GM18951 (cell line): ENCODE measurements around the gene RNF128.
"Not testable (repeated sequence)": the region's sequence is repeated elsewhere in the genome, so short reads cannot be mapped to it uniquely, and the experiment has no call there.

ENCODE experiments used
- POLR2A ChIP-seq: IDR thresholded peaks from 4 replicates; pipeline ENCODE4 v1.6.1; 2011; ENCODE audit warnings: mild to moderate bottlenecking; ENCODE audit not compliant: insufficient read length, insufficient read depth; ENCODE audit errors: extremely low read depth
- in situ Hi-C: fragments of 300-500 bp; cut with MboI; formaldehyde crosslinking; loops from one replicate; pipeline ENCODE4 v1.12.0; 2022; ENCODE audit warnings: low sequenced_read_pairs, mixed read lengths, inconsistent platforms; ENCODE audit not compliant: unreplicated experiment

The RNF128 gene

GRCh38 chrX:106783716-106784115 lies 57.2 kb downstream of the RNF128 start:
- in situ Hi-C loops = loop anchor here (25.0 kb wide), 1 partner anchor 296 kb away; no protein-coding TSS in a partner anchor

GRCh38 chrX:106791495-106791894 lies 65.0 kb downstream of the RNF128 start:
- in situ Hi-C loops = loop anchor here (25.0 kb wide), 1 partner anchor 304 kb away; no protein-coding TSS in a partner anchor
- no peak for TF ChIP-seq POLR2A

More at GRCh38 chrX:106783716-106784115, 57.2 kb downstream of the RNF128 start:
- TF ChIP-seq POLR2A = no peak

DNA sequence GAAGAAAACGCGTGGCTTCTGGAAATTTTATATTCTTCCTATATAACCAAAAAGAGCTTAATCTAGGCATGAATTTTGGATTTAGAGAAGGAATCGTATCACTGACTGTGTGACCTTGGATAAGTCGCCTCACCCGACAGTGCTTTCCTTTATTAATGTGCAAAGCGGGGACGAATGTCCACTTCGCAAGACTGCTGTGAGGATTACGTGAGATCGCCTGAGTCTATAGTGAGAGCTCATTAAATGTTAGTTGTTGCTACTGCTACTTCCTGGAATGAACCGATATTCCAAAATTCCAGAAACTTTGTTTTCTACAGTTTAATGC lies 75.5 kb downstream of the RNF128 start:
- in situ Hi-C loops = no loop called here

GRCh38 chrX:106802388-106803275 lies 76.1 kb downstream of the RNF128 start, which contains the start of gene TBC1D8B:
Gene TBC1D8B (plus strand): TSS chrX:106802673. CDS start chrX:106802854, 181 bp downstream.
- peak; percentile 39 for TF ChIP-seq POLR2A
- in situ Hi-C loops = no loop called here

More for the DNA sequence above, 75.5 kb downstream of the RNF128 start:
- no peak for TF ChIP-seq POLR2A

DNA sequence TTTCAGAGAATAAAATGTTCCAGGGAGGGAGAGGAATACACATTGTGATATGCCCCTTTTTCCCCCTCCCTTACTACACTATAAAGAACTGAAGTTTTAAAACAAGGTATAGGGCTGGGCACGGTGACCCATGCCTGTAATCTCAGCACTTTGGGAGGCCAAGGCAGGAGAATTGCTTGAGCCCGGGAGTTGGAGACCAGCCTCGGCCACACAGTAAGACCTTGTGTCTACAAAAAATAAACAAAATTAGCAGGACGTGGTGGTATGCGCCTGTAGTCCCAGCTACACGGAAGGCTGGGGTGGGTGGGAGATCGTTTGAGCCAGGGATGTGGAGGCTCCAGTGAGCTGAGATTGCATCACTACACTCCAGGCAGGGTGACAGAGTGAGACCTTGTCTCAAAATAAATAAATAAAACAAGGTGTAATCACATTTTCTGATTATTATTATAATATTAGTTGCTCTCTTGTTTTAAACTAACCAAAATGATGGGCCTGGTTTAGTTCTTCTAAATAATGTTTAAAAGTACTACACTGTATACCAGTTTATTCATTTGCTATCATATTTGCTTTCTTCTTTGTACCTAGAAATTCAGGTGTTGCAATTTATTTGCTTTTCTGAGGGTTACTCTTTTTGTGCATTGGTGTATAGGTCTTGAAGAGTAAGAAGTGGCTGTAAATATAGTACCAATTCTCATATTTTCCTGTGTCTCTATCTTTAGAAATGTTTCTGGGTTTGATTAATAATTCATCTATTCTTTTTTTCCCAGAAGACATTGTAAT lies 84.8 kb downstream of the RNF128 start:
- no peak for TF ChIP-seq POLR2A
- in situ Hi-C loops = no loop called here

GRCh38 chrX:106812930-106813329 lies 86.4 kb downstream of the RNF128 start:
- in situ Hi-C loops = not testable (repeated sequence)

DNA sequence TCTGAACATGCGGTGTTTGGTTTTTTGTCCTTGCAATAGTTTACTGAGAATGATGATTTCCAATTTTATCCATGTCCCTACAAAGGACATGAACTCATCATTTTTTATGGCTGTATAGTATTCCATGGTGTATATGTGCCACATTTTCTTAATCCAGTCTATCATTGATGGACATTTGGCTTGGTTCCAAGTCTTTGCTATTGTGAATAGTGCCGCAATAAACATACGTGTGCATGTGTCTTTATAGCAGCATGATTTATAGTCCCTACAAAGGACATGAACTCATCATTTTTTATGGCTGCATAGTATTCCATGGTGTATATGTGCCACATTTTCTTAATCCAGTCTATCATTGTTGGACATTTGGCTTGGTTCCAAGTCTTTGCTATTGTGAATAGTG lies 87.6 kb downstream of the RNF128 start:
- in situ Hi-C loops = not testable (repeated sequence)
